ENCODE results near the gene SH3GLB2.
A peak's percentile ranks its signal among the peaks of the same experiment; 100 is the strongest.

SH3GLB2 gene

GRCh38 chr9:129028192-129028966, at the start of gene SH3GLB2:
Gene SH3GLB2, minus strand, starts transcription at chr9:129028331. Its CDS starts 177 bp downstream, at chr9:129028154.
- FAIRE-seq (no peak), DNase-seq (ENCODE audit: low spot score) (peak; percentile 90)

GRCh38 chr9:129077236-129077635, 49.1 kb upstream of the SH3GLB2 start:
- FAIRE-seq (no peak), DNase-seq (ENCODE audit: low spot score) (no peak)

- FAIRE-seq: no peak
- no peak for DNase-seq (ENCODE audit: low spot score)
These were observed 48.5 kb upstream of the SH3GLB2 start for GRCh38 chr9:129076640-129077037.

DNA sequence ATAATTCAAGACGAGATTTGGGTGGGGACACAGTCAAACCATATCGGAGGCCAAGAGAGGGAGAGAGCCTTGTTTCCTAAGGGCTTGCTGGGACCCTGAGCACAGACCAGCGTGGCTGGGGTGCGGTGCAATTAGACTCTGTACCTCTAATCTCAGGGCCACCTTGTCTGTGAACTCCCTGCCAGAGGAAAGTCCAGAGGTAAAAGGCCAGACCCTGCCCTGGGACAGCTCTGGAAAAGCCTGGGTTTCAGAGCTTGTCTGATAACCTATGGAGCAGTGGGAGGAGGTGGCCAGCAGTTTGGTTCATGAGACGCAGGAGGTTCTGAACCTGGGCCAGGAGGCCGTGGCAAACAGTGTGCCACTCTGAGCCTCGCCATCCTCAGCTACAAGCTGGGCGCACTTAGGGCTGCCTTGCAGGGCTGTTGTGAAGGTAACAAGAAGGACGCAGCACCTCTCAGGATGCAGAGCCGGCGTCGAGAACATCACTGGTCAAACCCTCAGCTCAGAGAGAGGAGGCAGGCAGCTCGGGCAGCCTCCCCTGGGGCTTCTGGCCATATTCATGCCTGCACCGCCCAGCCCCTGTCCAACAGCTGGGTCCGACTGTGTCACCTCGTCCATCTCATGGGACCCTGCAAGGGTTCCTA, 48.0 kb upstream of the SH3GLB2 start:
- FAIRE-seq: no peak

GRCh38 chr9:129074106-129074505, 46.0 kb upstream of the SH3GLB2 start:
- DNase-seq (ENCODE audit: low spot score): no peak
- FAIRE-seq: no peak

More for the DNA sequence above, 48.0 kb upstream of the SH3GLB2 start:
- no peak for DNase-seq (ENCODE audit: low spot score)

DNA sequence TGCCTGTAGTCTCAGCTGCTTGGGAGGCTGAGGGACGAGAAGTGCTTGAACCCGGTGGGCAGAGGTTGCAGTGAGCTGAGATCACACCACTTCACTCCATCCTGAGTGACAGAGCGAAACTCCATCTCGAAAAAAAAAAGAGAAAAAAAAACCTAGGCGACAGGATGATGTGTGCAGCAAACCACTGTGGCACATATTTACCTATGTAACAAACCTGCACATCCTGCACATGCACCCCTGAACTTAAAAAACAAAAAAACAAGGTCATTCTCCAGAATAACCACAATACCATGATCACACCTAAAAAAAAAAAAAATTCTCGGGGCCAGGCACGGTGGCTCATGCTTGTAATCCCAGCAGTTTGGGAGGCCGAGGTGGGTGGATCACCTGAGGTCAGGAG, 45.3 kb upstream of the SH3GLB2 start:
- no peak for FAIRE-seq

DNA sequence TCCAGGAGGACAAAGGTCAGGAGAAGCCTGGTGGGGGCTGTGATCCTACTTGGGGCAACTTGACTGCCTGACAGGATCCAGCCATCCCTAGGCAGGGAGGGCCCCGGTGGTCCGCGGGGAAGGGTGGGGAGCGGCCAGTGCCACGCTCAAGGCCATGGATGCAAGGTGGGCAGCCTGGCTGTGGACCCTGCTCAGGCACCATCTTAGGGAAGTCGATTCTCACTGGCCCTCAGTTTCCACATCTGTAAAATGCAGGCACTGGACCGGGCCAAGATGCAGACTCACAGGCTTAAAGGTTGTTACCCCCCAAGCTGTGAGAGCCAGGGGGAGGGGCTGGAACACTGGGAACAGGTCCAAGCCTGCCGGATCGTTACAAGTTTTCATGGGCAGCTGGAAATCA, 44.0 kb upstream of the SH3GLB2 start:
- DNase-seq (ENCODE audit: low spot score) (no peak), FAIRE-seq (no peak)

More for the DNA sequence above, 45.3 kb upstream of the SH3GLB2 start:
- DNase-seq (ENCODE audit: low spot score): no peak

DNA sequence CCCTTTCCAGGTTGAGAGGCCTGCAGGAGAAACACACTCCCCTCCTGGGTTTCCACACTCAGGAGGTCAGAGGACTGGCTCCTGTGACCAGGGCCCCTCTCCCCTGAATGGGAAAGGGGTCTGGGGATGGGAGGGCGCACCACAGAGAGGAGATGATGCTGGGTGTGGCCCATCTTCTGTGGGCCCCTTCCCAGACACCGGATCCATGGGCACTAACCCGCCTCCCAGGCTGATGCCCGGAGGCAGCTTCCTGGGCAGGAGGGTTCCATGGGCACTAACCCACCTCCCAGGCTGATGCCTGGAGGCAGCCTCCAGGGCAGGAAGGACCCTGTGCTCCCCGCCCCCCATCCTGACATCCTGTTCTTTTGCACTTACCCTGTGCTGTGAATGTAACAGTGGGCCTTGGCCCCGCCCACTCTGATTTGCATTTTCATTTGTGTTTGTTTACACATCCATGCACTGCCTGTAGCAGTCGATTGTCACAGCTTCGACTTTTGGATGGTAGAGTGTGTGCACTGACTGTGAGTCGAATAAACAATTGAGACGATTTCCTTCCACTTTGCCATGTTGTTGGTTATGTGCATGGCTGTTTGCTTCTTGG, 43.5 kb upstream of the SH3GLB2 start:
- no peak for DNase-seq (ENCODE audit: low spot score)
- no peak for FAIRE-seq

GRCh38 chr9:129070696-129071525, 42.8 kb upstream of the SH3GLB2 start:
- FAIRE-seq: no peak
- no peak for DNase-seq (ENCODE audit: low spot score)

DNA sequence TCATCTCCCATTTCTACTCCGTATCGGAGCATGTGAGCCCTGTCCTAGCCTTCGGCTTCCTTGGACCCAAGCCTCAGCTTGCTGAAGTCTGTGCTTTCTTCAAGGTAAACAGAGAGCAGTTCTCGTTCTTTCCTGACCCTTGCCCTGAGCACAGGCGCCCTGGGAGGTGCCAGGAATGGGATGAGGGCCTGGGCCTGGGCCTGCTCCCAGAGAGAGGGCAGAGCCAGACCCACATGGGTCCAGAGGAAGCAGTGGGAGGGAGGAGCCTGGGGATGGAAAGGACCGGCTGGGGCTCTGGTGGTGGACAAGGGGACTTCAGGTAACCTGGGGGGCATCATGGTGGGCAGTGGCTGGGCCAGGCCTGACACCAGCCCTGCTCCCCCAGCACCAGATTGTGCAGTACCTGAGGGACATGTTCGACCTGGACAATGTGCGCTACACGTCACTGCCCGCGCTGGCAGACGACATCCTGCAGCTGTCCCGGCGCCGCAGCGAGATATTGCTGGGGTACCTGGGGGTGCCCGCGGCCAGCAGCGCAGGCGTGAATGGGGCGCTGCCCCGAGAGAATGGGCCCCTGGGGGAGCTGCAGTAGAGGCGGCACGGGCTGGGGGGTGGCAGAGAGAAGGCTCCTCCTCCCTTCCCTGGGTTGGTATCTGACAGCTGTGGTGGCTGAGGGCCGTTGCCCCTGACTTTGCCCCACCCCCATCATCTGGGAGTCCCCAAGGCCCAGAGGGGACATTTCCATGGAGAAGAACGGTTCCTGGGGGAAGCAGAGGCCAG, 41.9 kb upstream of the SH3GLB2 start:
- no peak for FAIRE-seq
- DNase-seq (ENCODE audit: low spot score): no peak

- DNase-seq (ENCODE audit: low spot score) (no peak), FAIRE-seq (no peak)
These were observed 41.1 kb upstream of the SH3GLB2 start for GRCh38 chr9:129068990-129069861.

DNA sequence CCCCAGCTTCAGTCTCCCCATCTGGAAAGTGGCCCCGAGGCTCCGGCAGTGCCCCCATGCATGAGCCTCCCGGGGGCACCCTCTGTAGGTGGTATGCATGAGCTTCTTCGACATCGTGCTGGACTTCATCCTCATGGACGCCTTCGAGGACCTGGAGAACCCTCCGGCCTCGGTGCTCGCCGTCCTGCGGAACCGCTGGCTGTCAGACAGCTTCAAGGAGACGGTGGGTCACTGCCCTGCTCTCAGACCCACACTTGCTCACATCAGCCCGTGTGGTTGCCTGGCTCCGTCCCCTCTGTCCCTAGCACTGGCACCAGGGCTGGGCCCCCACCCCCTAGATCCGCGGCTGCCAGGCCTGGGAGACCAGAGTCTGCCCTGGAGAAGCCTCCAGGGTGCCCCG, 40.0 kb upstream of the SH3GLB2 start:
- FAIRE-seq: no peak
- no peak for DNase-seq (ENCODE audit: low spot score)

- DNase-seq (ENCODE audit: low spot score) (no peak), FAIRE-seq (no peak)
These were observed 36.4 kb upstream of the SH3GLB2 start for GRCh38 chr9:129064499-129064908.

DNA sequence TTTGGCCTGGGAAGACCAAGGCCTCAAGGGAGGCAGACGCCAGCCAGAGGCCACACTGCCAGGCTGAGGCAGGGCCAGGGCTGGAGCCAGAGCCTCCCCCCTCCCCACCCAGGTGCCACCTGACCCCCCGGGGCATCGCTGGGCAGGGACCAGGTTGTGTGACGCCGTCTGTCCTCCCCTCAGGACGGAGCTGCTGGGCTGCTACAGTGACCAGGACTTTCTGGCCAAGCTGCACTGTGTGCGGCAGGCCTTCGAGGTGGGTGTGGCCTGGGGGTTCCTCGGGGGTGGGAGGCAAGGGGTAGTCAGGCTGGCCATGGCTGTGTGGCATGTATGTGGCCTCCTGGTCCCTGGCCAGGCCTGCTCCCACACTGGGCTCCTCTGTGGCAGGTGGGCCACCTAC, 34.9 kb upstream of the SH3GLB2 start:
- DNase-seq (ENCODE audit: low spot score) (no peak), FAIRE-seq (no peak)

GRCh38 chr9:129060991-129061390, 32.9 kb upstream of the SH3GLB2 start:
- no peak for FAIRE-seq
- no peak for DNase-seq (ENCODE audit: low spot score)

- FAIRE-seq (no peak), DNase-seq (ENCODE audit: low spot score) (no peak)
These were observed 32.0 kb upstream of the SH3GLB2 start for GRCh38 chr9:129059796-129060785.

DNA sequence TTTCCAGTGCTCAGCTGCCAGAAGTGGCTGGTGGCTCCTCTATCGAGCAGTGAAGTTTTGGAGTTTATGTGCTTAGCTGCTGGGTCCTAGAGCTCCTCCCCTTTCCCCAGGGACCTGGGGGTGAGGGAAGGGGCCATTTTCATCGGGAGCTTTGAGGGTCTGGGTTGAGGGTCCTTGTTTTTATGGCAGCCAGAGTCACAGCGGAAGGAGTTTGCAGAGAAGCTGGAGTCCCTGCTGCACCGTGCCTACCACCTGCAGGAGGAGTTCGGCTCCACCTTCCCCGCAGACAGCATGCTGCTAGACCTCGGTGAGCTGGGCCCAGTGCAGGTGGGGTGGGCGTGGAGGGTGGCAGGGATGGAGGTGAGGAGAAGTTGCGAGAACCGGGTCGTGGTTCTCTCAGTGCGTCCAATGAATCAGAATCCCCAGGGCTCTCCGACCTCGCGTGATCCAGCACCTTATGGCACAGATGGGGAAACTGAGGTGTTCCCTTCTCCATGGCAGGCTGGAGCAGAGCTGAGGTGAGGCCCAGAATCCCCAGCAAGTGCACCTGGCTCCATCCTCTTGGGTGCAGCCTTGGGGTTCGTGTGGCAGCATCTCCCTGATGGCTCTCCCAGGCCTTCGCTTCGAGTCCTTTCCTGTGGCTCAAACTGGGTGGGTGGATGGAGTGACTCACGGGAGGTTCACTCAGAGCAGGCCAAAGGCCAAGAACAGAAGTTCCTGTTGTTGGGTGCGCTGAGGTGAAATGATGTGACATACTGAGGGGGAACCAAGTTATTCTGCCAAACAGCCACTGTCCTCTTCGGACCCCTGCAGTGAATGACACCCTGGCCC, 31.0 kb upstream of the SH3GLB2 start:
- DNase-seq (ENCODE audit: low spot score) (peak; percentile 20), FAIRE-seq (no peak)
